Activated CD4-positive, CD25-positive, alpha-beta regulatory T cell treated with anti-CD3 and anti-CD28 coated beads, Interleukin-2, amount 50 U/mL, for 24 hours (primary cell): Measurements from ENCODE around the gene HJURP.

Experiments
- ATAC-seq, 2 donors: fragments of 150-1000 bp; cut with Tn5 transposase; one replicate each; pipeline ENCODE4 v1.10.0; 2021; ENCODE audit warnings: mild to moderate bottlenecking in 1 of 2, moderate library complexity in 1 of 2

The HJURP gene

GRCh38 chr2:233791883-233792329 is 62.4 kb downstream of the HJURP start:
- ATAC-seq: no peak

GRCh38 chr2:233791151-233791882 is 63.0 kb downstream of the HJURP start:
- no peak for ATAC-seq

- ATAC-seq: no peak
These were observed 64.8 kb downstream of the HJURP start for GRCh38 chr2:233789554-233789953.
